ENCODE data around the gene LUZP2. TPM values are rescaled to one million over a fixed set of nuclear protein-coding genes. Genes with fewer than 3 reads are reported as not detected.
"Not testable (repeated sequence)": the region's sequence is repeated elsewhere in the genome, so short reads cannot be mapped to it uniquely, and the experiment has no call there.

LUZP2 gene
- total RNA-seq, 1 experiment from 2014 or later, result 3.8 TPM

DNA sequence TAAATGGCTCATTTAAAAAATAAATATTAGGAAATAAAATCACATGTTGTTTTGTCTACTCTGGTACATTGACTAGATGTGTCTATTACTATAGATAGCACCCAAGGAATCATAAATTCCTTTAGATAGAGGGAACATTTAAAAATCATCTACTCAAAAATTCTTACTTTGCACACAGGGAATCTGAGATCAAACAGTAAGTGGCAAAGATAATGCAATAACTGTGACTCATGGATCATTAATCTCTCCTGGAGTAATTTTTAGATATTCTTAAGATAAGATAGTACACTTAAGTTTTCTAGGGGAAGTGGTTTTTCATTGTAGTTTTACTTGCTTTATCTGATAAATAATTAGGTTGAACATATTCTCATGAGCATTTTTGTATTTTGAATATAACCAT, 468.9 kb downstream of the LUZP2 start (continued):
- TF ChIP-seq EMX1 (CRISPR knock-in tag; IDR thresholded peaks at IDR 0.05) (no peak), ELF4 (CRISPR knock-in tag; IDR thresholded peaks at IDR 0.05; ENCODE audit: low read depth) (no peak), ZNF138 (CRISPR knock-in tag; conservative IDR thresholded peaks at IDR 0.05) (no peak), TP53 (CRISPR knock-in tag; IDR thresholded peaks at IDR 0.05) (no peak), GABPB1 (CRISPR knock-in tag; IDR thresholded peaks at IDR 0.05) (no peak), NR2C2 (CRISPR knock-in tag; IDR thresholded peaks at IDR 0.05) (no peak), FOXK1 (CRISPR knock-in tag; IDR thresholded peaks at IDR 0.05) (no peak)
- TF ChIP-seq, protein P1, sequence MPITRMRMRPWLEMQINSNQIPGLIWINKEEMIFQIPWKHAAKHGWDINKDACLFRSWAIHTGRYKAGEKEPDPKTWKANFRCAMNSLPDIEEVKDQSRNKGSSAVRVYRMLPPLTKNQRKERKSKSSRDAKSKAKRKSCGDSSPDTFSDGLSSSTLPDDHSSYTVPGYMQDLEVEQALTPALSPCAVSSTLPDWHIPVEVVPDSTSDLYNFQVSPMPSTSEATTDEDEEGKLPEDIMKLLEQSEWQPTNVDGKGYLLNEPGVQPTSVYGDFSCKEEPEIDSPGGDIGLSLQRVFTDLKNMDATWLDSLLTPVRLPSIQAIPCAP (CRISPR knock-in tag; IDR thresholded peaks at IDR 0.05), result no peak
- TF ChIP-seq, protein P2, sequence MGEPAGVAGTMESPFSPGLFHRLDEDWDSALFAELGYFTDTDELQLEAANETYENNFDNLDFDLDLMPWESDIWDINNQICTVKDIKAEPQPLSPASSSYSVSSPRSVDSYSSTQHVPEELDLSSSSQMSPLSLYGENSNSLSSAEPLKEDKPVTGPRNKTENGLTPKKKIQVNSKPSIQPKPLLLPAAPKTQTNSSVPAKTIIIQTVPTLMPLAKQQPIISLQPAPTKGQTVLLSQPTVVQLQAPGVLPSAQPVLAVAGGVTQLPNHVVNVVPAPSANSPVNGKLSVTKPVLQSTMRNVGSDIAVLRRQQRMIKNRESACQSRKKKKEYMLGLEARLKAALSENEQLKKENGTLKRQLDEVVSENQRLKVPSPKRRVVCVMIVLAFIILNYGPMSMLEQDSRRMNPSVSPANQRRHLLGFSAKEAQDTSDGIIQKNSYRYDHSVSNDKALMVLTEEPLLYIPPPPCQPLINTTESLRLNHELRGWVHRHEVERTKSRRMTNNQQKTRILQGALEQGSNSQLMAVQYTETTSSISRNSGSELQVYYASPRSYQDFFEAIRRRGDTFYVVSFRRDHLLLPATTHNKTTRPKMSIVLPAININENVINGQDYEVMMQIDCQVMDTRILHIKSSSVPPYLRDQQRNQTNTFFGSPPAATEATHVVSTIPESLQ (CRISPR knock-in tag; IDR thresholded peaks at IDR 0.05), result no peak

DNA sequence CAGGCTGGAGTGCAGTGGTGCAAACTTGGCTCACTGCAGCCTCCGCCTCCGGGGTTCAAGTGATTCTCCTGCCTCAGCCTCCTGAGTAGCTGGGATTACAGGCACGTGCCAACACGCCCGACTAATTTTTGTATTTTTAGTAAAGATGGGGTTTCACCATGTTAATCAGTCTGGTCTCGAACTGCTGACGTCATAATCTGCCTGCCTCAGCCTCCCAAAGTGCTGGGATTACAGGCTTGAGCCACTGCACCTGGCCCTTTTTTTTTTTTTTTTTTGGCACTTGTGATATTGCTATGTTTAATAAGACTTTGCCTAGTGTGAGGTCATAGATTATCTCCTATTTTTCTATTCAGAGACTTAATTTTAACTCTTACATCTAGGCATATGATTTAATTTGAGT, 497.1 kb downstream of the LUZP2 start:
- DNase-seq (ENCODE audit: low spot score); H3K27me3 Mint-ChIP-seq (ENCODE audit: low read depth); H3K27ac Mint-ChIP-seq; ATAC-seq; CTCF ChIA-PET; POLR2A ChIA-PET; H3K4me3 Mint-ChIP-seq; H3K4me1 Mint-ChIP-seq: not testable (repeated sequence)
- peaks cover 32% of the 10 kb centered on the region for H3K9me3 Mint-ChIP-seq
- H3K36me3 Mint-ChIP-seq, result peaks cover 16% of the 10 kb centered on the region

DNA sequence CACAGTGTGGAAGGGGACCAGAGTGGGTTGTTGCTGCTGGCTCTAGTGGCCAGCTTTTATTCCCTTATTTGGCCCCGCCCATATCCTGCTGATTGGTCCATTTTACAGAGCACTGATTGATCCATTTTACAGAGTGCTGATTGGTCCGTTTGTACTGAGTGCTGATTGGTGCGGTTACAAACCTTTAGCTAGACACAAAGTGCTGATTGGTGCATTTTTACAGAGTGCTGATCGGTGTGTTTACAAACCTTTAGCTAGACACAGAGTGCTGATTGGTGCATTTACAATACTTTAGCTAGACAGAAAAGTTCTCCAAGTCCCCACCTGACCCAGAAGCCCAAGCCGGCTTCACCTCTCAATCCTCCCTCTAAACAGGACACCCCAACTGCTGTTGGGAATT, 503.1 kb downstream of the LUZP2 start:
- ATAC-seq; H3K27me3 Mint-ChIP-seq (ENCODE audit: low read depth); DNase-seq (ENCODE audit: low spot score); POLR2A ChIA-PET; H3K4me1 Mint-ChIP-seq; H3K4me3 Mint-ChIP-seq; H3K27ac Mint-ChIP-seq; CTCF ChIA-PET: not testable (repeated sequence)
- Mint-ChIP-seq H3K9me3 (peaks cover 43% of the 10 kb centered on the region), H3K36me3 (peaks cover 23% of the 10 kb centered on the region)

DNA sequence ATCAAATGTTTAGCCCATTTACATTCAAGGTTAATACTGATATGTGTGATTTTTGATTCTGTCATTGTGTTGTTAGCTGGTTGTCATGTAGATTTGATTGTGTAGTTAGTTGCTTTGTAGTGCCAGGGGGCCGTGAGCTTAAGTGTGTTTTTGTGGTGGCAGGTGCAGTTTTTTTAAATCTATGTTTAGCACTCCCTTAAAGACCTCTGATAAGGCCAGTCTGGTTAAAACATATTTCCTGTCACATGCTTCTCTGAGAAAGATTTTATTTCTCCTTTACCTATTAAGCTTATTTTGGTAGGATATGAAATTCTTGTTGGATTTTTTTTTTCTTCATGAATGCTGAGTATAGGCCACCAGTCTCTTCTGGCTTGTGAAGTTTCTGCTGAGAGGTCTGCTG, 540.6 kb downstream of the LUZP2 start:
- no peaks in the 10 kb centered on the region for H3K27me3 Mint-ChIP-seq (ENCODE audit: low read depth)
- H3K4me1 Mint-ChIP-seq, result no peaks in the 10 kb centered on the region
- DNase-seq (ENCODE audit: low spot score), result no peak
- no peaks in the 10 kb centered on the region for H3K36me3 Mint-ChIP-seq
- no peak overlapping the region for H3K4me3 Mint-ChIP-seq
- TF ChIP-seq, protein P3, sequence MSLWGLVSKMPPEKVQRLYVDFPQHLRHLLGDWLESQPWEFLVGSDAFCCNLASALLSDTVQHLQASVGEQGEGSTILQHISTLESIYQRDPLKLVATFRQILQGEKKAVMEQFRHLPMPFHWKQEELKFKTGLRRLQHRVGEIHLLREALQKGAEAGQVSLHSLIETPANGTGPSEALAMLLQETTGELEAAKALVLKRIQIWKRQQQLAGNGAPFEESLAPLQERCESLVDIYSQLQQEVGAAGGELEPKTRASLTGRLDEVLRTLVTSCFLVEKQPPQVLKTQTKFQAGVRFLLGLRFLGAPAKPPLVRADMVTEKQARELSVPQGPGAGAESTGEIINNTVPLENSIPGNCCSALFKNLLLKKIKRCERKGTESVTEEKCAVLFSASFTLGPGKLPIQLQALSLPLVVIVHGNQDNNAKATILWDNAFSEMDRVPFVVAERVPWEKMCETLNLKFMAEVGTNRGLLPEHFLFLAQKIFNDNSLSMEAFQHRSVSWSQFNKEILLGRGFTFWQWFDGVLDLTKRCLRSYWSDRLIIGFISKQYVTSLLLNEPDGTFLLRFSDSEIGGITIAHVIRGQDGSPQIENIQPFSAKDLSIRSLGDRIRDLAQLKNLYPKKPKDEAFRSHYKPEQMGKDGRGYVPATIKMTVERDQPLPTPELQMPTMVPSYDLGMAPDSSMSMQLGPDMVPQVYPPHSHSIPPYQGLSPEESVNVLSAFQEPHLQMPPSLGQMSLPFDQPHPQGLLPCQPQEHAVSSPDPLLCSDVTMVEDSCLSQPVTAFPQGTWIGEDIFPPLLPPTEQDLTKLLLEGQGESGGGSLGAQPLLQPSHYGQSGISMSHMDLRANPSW (CRISPR knock-in tag; conservative IDR thresholded peaks at IDR 0.05; ENCODE audit: low read depth), result no peak
- no peak for TF ChIP-seq MXD4 (CRISPR knock-in tag; IDR thresholded peaks at IDR 0.05; ENCODE audit: borderline replicate concordance)
- TF ChIP-seq OVOL2 (CRISPR knock-in tag; IDR thresholded peaks at IDR 0.05; ENCODE audit: borderline replicate concordance), result no peak
- no peak for TF ChIP-seq ZNF317 (CRISPR knock-in tag; IDR thresholded peaks at IDR 0.05; ENCODE audit: borderline replicate concordance, low read depth)
- TF ChIP-seq, protein P4, sequence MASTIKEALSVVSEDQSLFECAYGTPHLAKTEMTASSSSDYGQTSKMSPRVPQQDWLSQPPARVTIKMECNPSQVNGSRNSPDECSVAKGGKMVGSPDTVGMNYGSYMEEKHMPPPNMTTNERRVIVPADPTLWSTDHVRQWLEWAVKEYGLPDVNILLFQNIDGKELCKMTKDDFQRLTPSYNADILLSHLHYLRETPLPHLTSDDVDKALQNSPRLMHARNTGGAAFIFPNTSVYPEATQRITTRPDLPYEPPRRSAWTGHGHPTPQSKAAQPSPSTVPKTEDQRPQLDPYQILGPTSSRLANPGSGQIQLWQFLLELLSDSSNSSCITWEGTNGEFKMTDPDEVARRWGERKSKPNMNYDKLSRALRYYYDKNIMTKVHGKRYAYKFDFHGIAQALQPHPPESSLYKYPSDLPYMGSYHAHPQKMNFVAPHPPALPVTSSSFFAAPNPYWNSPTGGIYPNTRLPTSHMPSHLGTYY (CRISPR knock-in tag; IDR thresholded peaks at IDR 0.05), result no peak
- TF ChIP-seq, protein P5, sequence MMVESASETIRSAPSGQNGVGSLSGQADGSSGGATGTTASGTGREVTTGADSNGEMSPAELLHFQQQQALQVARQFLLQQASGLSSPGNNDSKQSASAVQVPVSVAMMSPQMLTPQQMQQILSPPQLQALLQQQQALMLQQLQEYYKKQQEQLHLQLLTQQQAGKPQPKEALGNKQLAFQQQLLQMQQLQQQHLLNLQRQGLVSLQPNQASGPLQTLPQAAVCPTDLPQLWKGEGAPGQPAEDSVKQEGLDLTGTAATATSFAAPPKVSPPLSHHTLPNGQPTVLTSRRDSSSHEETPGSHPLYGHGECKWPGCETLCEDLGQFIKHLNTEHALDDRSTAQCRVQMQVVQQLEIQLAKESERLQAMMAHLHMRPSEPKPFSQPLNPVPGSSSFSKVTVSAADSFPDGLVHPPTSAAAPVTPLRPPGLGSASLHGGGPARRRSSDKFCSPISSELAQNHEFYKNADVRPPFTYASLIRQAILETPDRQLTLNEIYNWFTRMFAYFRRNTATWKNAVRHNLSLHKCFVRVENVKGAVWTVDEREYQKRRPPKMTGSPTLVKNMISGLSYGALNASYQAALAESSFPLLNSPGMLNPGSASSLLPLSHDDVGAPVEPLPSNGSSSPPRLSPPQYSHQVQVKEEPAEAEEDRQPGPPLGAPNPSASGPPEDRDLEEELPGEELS (CRISPR knock-in tag; IDR thresholded peaks at IDR 0.05), result no peak
- no peak for ATAC-seq
- CTCF ChIA-PET, result no interaction called here
- POLR2A ChIA-PET, result no interaction called here
- no peaks in the 10 kb centered on the region for H3K9me3 Mint-ChIP-seq
- H3K27ac Mint-ChIP-seq, result no peak overlapping the region
